NCI-H510A (cell line): ENCODE results near the gene NKAIN2.

Source experiments
- DNase-seq: peaks from one replicate; lab custom pipeline; 2025; lab: John Stamatoyannopoulos, UW

NKAIN2 gene

GRCh38 chr6:124829822-124830221 is 1026.2 kb downstream of the NKAIN2 start:
- no peak for DNase-seq

- DNase-seq = no peak
Observed at GRCh38 chr6:124830506-124830905, 1026.8 kb downstream of the NKAIN2 start.

DNA sequence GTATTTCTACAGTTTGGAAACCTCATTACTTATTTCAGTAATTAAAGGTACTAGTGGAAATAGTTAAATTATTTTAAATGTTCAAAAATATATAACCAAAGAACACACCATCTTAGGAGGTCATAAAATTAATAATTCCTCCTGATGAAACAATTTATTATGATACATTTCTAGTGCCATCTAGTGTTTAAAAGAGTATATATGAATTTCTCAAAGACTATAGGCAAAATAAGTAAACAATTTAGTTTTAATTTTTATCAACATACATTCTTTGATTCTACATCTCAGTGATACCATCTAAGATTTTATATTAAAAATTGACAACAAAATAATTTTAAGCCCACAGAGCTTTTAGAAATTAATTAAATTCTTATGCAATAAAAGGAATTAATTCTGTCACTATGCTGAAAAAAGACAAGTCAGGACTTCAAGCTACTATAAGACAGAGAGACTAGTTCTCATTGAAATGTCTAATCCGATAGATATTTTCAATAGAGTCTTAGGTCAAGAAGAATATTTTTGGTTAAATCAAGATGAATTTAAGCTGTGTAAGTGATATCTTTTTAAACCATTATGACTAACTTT is 1050.8 kb downstream of the NKAIN2 start:
- DNase-seq = no peak

GRCh38 chr6:124857746-124858145 is 1054.1 kb downstream of the NKAIN2 start:
- DNase-seq = no peak

GRCh38 chr6:124858564-124858963 is 1054.9 kb downstream of the NKAIN2 start:
- no peak for DNase-seq

DNA sequence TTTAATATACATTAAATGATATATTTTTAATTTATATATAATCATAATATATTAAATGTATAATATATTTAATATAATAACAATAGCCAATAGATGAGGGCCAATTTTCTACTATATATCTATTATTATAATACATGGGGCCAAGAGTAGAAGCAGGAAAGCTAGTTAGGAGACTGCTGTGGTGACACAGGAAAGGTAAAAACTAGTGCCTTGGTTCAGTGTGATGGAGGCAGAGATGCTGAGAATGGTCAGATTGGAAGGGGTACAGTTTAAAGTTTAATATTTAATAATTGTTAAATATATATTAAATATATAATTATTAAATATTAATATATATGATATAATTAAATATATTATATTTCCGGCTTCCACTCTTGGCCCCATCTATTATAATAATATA is 1055.7 kb downstream of the NKAIN2 start:
- DNase-seq = no peak

- no peak for DNase-seq
Observed at GRCh38 chr6:124866040-124866439, 1062.4 kb downstream of the NKAIN2 start.

DNA sequence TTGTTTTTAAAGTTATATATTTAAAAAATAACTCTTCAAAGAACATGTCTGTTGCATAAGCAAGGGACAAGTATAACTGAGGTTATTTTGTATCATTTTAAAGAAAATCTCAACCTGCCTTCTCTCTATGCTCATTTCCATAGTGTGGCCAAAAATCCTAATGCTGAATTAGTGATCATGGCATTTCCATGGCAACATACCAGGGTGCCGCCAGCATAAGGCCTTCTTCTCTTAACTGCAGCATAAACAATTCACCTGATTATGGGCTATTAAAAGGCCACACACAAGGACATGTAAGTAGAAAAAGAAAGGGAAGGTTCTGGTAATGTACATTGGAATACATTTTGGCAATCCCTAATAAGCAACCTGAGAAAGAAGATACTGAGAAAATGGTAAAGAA is 1063.5 kb downstream of the NKAIN2 start:
- DNase-seq = no peak

DNA sequence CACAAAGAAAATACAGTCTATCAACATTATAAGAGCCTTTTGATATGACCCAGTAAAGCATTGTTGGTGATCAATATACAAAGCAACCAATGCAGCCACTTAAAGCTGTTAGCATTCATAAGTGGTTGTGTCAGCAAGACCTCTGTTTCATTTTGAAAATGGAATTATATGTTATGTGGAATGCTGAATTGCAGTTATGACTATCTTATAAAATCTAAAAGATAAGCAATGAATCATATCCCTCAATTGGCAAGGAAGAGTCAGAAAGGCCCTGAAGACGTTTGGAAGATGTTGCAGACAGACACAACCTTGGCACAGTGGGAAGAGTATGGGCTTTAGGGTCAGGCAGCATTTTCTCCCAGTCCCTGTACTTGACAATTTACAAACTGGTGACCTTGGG is 1064.8 kb downstream of the NKAIN2 start:
- no peak for DNase-seq

GRCh38 chr6:124869416-124869815 is 1065.8 kb downstream of the NKAIN2 start:
- no peak for DNase-seq

DNA sequence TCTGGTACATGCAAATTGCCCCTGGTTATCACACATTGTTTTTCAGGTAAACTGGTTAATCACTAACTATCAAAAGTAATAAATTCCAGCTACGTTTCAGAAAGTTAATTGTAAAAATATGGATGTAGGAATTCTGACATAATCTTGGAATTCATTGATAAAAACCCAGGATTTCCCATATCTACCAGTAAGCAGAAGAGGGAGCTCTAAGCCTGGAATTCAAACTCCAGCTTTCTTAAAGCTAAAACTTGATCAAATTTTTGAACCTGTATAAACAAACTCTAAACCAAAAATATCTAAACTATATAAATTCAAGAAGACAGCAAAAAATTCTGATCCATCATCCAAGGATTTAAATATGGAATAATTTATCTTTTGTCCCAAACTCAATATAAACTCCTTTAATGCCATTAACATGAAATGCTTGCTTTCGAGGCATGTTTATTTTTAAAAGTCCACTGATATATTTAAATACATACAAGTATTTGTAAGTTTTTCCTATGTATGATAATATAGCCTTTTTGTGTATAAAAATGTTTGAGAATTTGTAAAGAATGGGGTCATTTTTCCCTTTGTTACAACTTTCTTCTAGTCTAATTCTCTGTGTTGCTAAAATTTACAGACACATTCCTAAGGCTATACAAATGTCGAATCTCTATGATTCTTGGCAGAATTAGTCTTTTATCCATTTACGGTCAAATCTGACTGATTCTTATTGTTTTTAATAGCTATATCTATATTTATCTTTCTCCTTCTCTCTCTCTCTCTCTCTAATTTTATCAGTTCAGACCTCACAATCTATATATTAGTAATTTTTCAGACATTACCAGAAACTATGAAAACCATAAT is 1067.2 kb downstream of the NKAIN2 start:
- DNase-seq = no peak

DNA sequence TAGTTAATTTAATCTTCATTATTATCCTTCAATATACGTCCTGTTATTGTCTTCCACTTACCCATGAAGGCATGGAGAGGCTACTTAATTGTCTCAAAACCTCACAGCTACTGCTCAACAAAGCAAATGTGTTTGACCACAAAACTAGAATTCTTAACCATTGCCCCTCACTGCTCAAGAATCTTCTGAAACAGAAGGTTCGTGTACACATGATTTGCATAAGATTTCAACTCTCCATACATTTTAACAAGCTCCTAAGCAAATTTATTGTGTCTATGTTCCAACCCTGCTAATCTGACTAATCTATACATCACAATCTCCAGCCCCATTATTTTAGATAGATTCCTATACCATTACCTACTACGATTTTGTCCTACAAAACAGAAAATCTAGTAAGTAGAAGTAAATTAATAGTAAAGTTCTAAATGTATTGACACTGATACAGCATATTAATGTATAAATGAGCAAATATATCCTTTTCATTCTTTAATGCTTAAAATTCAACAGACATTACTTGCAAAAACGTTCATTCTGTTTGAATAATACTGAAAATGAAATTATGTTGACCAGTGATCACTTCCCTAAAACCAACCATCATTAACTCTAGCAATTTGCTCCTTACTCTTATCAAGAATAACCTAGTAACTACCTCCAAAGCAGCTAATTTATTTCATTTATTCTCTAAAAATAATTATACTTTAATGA is 1068.8 kb downstream of the NKAIN2 start:
- DNase-seq = no peak

DNA sequence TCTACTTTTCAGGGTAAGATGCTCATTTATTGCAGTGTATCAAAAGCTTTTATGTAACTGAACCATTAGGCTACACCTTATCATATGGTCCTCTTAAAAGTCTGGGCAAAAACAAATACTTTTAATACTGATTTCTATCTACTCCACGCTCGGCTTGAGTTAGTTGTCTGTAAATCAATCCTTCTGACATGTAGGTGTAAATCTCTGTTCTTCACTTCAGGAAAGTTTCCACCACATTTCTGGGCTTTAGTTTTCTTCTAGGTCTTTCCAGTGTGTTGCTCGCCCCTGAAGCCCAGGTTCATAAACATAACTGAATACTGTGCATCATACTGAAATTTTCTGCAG is 1069.4 kb downstream of the NKAIN2 start:
- DNase-seq = no peak
